Uterus (tissue), 4 donors: ENCODE results near the gene GPATCH3. TPM values are rescaled to one million over a fixed set of nuclear protein-coding genes. Genes with fewer than 3 reads are reported as not detected.

Experiments used
- DNase-seq, 2 donors: peaks; one replicate each; pipeline ENCODE4 v3.0.0-alpha.2; 2019 to 2020
- H3K27ac ChIP-seq, 2 donors: fragments of 200-600 bp; sonication (generic); 1 replicate in 1 of 2; 2 replicates in 1 of 2; pipeline ENCODE4 v1.5.1; 2016 to 2018
- H3K27me3 ChIP-seq, 2 donors: fragments of 200-600 bp; sonication (generic); one replicate each; pipeline ENCODE4 v1.5.1; 2018 to 2019; ENCODE audit warnings: control low read depth in 1 of 2
- H3K36me3 ChIP-seq, 2 donors: fragments of 200-600 bp; sonication (generic); one replicate each; pipeline ENCODE4 v1.5.1; 2019; ENCODE audit warnings: control low read depth in 1 of 2
- H3K4me1 ChIP-seq, 2 donors: fragments of 200-600 bp; sonication (generic); one replicate each; pipeline ENCODE4 v1.5.1; 2018 to 2019; ENCODE audit warnings: control low read depth in 1 of 2
- H3K4me3 ChIP-seq, 2 donors: fragments of 200-600 bp; sonication (generic); 1 replicate in 1 of 2; 2 replicates in 1 of 2; pipeline ENCODE4 v1.5.1; 2018 to 2019; ENCODE audit warnings: mild to moderate bottlenecking in 1 of 2
- H3K9me3 ChIP-seq, 2 donors: fragments of 200-600 bp; sonication (generic); one replicate each; pipeline ENCODE4 v1.5.1; 2019; ENCODE audit warnings: control low read depth in 1 of 2
- CTCF ChIP-seq, 4 experiments: fragments of 200-600 bp in 2 of 4; fragments of 450-650 bp in 2 of 4; sonication (generic) in 2 of 4; IDR thresholded peaks; one replicate each; pipeline ENCODE4 v1.5.1; 2016 to 2019; ENCODE audit warnings: antibody characterized with exemption in 4 of 4, mild to moderate bottlenecking in 2 of 4, moderate library complexity in 1 of 4
- POLR2A ChIP-seq, 2 donors: fragments of 450-650 bp; IDR thresholded peaks; one replicate each; pipeline ENCODE4 v1.6.1; 2016; ENCODE audit warnings: antibody characterized with exemption in 2 of 2, mild to moderate bottlenecking in 1 of 2, moderate library complexity in 1 of 2
- intact Hi-C: fragments of 100-400 bp; cut with DNase I; formaldehyde crosslinking; loops from one replicate; pipeline ENCODE4 v1.15.1; 2023; ENCODE audit warnings: low total_unique reads
- total RNA-seq, 4 donors: library from RNA; depleted of rRNA in 3 of 4; stranded (reverse); fragments of >200 nt in 3 of 4; gene quantifications; one replicate each; pipeline versions ENCODE4 v1.1.0 to v1.2.4, GENCODE V29; 2014 to 2023
- donor health status: DM: yes; HTN: yes; CAD: no.

The GPATCH3 gene
- total RNA-seq, 4 donors from 2014 or later, result 1.3 to 15.9 (median 7.0) TPM

DNA sequence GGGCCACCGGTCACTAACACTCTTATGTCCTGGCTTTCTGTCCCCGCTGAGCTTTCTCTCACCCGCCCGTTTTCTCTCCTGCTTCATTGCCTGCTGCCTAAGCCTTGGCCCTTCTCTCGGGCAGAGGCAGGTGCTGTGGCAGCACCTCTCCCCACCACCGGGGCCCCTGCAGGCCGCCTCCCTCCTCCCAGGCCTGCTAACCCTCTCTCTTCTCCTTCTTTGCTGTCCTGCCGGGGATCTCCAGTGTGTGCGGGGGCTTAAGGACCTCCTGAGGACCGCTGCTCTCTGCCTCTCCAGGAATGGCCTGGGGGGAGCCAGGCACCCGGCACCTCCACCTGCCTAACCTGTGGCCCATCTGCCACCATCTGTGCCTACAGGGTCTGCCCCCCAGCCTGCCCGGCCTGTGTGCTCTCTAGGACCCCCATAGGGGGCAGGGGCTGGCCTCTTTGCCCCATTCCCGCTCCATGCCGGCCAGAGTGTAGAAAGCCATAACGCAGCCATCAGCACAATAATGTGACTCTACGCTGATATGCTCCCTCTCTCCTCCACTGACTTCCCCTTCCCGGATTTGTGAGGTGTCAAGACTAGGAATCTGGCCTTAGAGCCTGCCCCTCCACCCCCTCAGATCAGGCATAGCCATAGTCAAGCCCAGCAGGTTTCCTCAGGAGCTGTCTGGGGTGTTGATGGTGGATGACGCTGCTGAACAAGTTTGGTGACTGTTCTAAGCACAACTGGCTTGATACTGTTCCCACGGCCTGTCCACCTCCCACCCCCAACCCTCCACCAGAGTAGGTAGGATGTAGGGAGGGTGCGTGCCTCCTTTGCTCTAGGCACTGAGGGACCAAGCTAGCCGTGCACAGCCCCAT, 43.4 kb downstream of the GPATCH3 start:
- Histone ChIP-seq H3K27ac (no peak overlapping the region), H3K36me3 (no peaks in the 10 kb centered on the region), H3K27me3 (no peaks in the 10 kb centered on the region), H3K4me1 (no peaks in the 10 kb centered on the region), H3K4me3 (no peak overlapping the region), H3K9me3 (no peaks in the 10 kb centered on the region)
- intact Hi-C loops, result no loop called here
- TF ChIP-seq CTCF (IDR thresholded peaks at IDR 0.05), result no peak
- no peak for TF ChIP-seq POLR2A (IDR thresholded peaks at IDR 0.05)
- DNase-seq, result no peak

- Histone ChIP-seq H3K9me3 (no peaks in the 10 kb centered on the region), H3K4me3 (no peak overlapping the region), H3K27ac (no peak overlapping the region), H3K4me1 (no peaks in the 10 kb centered on the region), H3K36me3 (no peaks in the 10 kb centered on the region), H3K27me3 (no peaks in the 10 kb centered on the region)
- intact Hi-C loops, result no loop called here
- DNase-seq, result no peak
- TF ChIP-seq CTCF (IDR thresholded peaks at IDR 0.05) (no peak), POLR2A (IDR thresholded peaks at IDR 0.05) (no peak)
These were observed 44.1 kb downstream of the GPATCH3 start for GRCh38 chr1:26856181-26856580.

- no peaks in the 10 kb centered on the region for H3K9me3 ChIP-seq
- H3K27me3 ChIP-seq, result no peaks in the 10 kb centered on the region
- TF ChIP-seq POLR2A (IDR thresholded peaks at IDR 0.05) (no peak), CTCF (IDR thresholded peaks at IDR 0.05) (no peak)
- no peak overlapping the region for H3K27ac ChIP-seq
- H3K36me3 ChIP-seq, result no peaks in the 10 kb centered on the region
- H3K4me3 ChIP-seq, result no peak overlapping the region
- no peaks in the 10 kb centered on the region for H3K4me1 ChIP-seq
- intact Hi-C loops, result no loop called here
- no peak for DNase-seq
These were observed 44.6 kb downstream of the GPATCH3 start for GRCh38 chr1:26855636-26856035.

GRCh38 chr1:26854906-26855305, 45.4 kb downstream of the GPATCH3 start:
- Histone ChIP-seq H3K4me1 (no peaks in the 10 kb centered on the region), H3K27me3 (no peaks in the 10 kb centered on the region), H3K27ac (no peak overlapping the region), H3K9me3 (no peaks in the 10 kb centered on the region), H3K4me3 (no peak overlapping the region), H3K36me3 (no peaks in the 10 kb centered on the region)
- intact Hi-C loops, result no loop called here
- TF ChIP-seq CTCF (IDR thresholded peaks at IDR 0.05) (no peak), POLR2A (IDR thresholded peaks at IDR 0.05) (no peak)
- DNase-seq, result no peak

GRCh38 chr1:26853600-26853999, 46.7 kb downstream of the GPATCH3 start:
- H3K4me1 ChIP-seq, result peaks cover 0 to 5% of the 10 kb centered on the region in 2 donors
- H3K36me3 ChIP-seq, result no peaks in the 10 kb centered on the region
- intact Hi-C loops, result no loop called here
- H3K9me3 ChIP-seq, result no peaks in the 10 kb centered on the region
- TF ChIP-seq POLR2A (IDR thresholded peaks at IDR 0.05) (no peak), CTCF (IDR thresholded peaks at IDR 0.05) (no peak)
- H3K4me3 ChIP-seq, result no peak overlapping the region
- H3K27me3 ChIP-seq, result no peaks in the 10 kb centered on the region
- DNase-seq, result no peak
- no peak overlapping the region for H3K27ac ChIP-seq
